D341Med (cell line): ENCODE results near the gene NEURL2.

Experiments
- DNase-seq: peaks from one replicate; pipeline ENCODE4 v3.0.0; 2012; ENCODE audit warnings: low spot score

NEURL2 gene

DNA sequence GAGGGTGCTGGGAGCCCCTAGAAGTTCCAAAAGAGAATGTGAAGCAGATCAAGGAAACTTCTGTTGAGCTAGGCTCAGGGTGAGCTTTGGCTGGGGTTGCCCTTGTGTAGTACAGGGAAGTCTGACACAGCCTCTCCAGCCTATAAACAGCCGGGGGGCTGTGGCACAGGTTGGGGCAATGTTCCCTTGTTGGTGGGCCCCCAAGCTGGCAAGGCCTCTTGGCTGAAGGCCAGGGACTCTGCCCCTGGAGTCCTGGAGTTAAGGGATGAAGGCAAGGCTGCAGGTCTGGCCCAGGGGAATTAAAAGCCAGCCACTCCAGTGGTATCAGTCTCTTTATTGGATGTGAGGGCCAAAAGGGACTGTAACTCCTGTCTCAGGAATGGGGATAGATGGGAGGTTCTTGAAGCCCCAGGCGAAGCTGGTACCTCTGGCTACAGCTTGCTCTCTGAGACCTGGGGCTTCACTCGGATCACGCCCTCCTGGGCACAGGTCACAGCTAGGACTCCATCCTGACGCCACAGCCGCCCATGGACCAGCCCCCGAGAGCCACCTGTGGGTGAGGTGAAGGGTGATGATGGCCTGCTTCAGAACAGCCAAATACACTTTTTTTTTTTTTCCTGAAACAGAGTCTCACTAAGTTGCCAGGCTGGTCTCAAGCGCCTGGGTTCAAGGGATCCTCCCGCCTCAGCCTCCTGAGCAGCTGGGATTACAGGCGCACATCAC is 49.4 kb downstream of the NEURL2 start:
- no peak for DNase-seq

GRCh38 chr20:45840700-45841198 is 50.3 kb downstream of the NEURL2 start:
- no peak for DNase-seq
